ENCODE results near the gene SHC3. TPM values are rescaled to one million over a fixed set of nuclear protein-coding genes. Genes with fewer than 3 reads are reported as not detected.

The SHC3 gene
- total and polyA plus RNA-seq, 2 of the 4 experiments (the other 2 are of a cell fraction): 4.5 to 13.3 TPM

DNA sequence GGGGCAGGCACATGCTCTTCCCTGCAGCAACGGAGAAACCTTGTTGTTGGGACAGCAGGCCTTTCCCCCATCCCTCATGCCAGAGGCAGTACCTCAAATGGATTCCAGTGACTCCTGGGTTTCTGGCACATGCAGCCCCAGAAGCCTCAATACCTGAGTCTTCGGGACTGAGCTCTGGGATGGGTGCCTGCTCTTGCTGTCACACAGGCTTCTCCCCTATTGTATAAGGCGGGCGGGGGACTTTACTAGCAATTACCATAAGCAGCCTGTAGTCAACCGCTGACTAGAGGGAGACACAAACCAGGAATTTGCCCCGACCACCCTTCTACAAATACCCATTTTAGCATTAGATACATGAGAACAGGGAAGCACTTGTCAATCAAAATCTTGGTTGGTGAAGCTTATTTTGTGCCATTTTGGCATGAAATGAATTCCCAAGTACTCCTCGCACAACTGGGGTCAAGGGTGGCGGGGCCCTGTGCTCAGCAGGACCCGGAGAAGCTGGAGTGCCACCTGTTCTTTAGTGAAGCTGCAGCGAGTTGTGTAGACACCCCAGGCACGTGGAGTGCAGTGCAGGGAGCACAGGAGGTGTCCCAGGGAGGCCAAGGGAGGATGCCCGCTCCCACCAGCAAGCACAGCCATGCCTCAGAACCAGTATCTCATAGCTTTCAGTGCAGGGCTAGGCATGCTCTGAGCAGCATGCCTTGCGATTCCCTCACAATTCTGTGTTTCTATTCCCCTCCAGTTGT, 166.2 kb downstream of the SHC3 start:
- POLR2A ChIA-PET (ENCODE audit: unreplicated experiment): no interaction called here
- H3K4ac ChIP-seq (ENCODE audit: low read depth, low read length): no peak overlapping the region
- in situ Hi-C loops (cut with MboI; ENCODE audit: low sequenced_read_pairs): loop anchor here (25.0 kb wide), 2 partner anchors 1050 to 1325 kb away; partner anchors contain the start of gene CDK20
- H4K20me1 ChIP-seq (ENCODE audit: insufficient read depth, low read length): no peaks in the 10 kb centered on the region
- no peak overlapping the region for H3K56ac ChIP-seq (ENCODE audit: extremely low read depth, insufficient read depth, low read length)
- BruUV-seq (replicated peaks): no TSS peak
- dilution Hi-C loops (cut with HindIII; ENCODE audit: low sequenced_read_pairs, unreplicated experiment): no loop called here
- H3K23ac ChIP-seq (ENCODE audit: low read depth, low read length): no peak overlapping the region
- no peak overlapping the region for H2BK120ac ChIP-seq (ENCODE audit: low read depth, low read length)
- H2BK20ac ChIP-seq (ENCODE audit: low read depth, low read length): no peak overlapping the region
- H3K4me2 ChIP-seq (ENCODE audit: low read depth, low read length): no peak overlapping the region
- no peaks in the 10 kb centered on the region for H3K27me3 ChIP-seq (ENCODE audit: control insufficient read depth, insufficient read depth, low read length)
- no peak overlapping the region for H3K4me3 ChIP-seq (ENCODE audit: insufficient read depth, low read depth, low read length)
- intact Hi-C loops (cut with micrococcal nuclease): no loop called here
- CTCF ChIA-PET: no interaction called here
- H4K91ac ChIP-seq (ENCODE audit: insufficient read depth, low read depth, low read length): no peak overlapping the region
- no peak overlapping the region for H2AK5ac ChIP-seq (ENCODE audit: low read depth, low read length)
- H2AFZ ChIP-seq (replicated peaks; ENCODE audit: low read length, poor library complexity): no peak overlapping the region
- no peaks in the 10 kb centered on the region for H3K79me1 ChIP-seq (ENCODE audit: low read depth in 1 of 2, low read length in 2 of 2)
- no peak for ATAC-seq (ENCODE audit: low read depth)
- H2BK15ac ChIP-seq (ENCODE audit: low read depth, low read length): no peak overlapping the region
- no peak for DNase-seq
- TF ChIP-seq BHLHE40 (IDR thresholded peaks at IDR 0.05; ENCODE audit: low read depth, low read length) (no peak), POLR2A (IDR thresholded peaks at IDR 0.05; ENCODE audit: low read depth, low read length) (no peak), NFE2L2 (IDR thresholded peaks at IDR 0.05; ENCODE audit: low read depth, low read length) (no peak), CHD1 (IDR thresholded peaks at IDR 0.05; ENCODE audit: low read depth, low read length) (no peak)
- TF ChIP-seq, protein P1, sequence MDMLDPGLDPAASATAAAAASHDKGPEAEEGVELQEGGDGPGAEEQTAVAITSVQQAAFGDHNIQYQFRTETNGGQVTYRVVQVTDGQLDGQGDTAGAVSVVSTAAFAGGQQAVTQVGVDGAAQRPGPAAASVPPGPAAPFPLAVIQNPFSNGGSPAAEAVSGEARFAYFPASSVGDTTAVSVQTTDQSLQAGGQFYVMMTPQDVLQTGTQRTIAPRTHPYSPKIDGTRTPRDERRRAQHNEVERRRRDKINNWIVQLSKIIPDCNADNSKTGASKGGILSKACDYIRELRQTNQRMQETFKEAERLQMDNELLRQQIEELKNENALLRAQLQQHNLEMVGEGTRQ (IDR thresholded peaks at IDR 0.05; ENCODE audit: low read depth, low read length): no peak
- TF ChIP-seq, protein P2, sequence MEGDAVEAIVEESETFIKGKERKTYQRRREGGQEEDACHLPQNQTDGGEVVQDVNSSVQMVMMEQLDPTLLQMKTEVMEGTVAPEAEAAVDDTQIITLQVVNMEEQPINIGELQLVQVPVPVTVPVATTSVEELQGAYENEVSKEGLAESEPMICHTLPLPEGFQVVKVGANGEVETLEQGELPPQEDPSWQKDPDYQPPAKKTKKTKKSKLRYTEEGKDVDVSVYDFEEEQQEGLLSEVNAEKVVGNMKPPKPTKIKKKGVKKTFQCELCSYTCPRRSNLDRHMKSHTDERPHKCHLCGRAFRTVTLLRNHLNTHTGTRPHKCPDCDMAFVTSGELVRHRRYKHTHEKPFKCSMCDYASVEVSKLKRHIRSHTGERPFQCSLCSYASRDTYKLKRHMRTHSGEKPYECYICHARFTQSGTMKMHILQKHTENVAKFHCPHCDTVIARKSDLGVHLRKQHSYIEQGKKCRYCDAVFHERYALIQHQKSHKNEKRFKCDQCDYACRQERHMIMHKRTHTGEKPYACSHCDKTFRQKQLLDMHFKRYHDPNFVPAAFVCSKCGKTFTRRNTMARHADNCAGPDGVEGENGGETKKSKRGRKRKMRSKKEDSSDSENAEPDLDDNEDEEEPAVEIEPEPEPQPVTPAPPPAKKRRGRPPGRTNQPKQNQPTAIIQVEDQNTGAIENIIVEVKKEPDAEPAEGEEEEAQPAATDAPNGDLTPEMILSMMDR (conservative IDR thresholded peaks at IDR 0.05; ENCODE audit: low read depth, low read length): no peak
- no peak overlapping the region for H3K27ac ChIP-seq (ENCODE audit: insufficient read depth, low read length)
- H3K14ac ChIP-seq (replicated peaks; ENCODE audit: low read depth, low read length): no peak overlapping the region
- H3K18ac ChIP-seq (ENCODE audit: low read depth, low read length): no peak overlapping the region
- no peak overlapping the region for H3K9ac ChIP-seq (ENCODE audit: low read depth, low read length)
- no peak overlapping the region for H2AK9ac ChIP-seq (replicated peaks; ENCODE audit: low read depth, low read length, poor library complexity)
- no peaks in the 10 kb centered on the region for H3K4me1 ChIP-seq (ENCODE audit: control insufficient read depth, insufficient read depth, low read length)
- H3K36me3 ChIP-seq (ENCODE audit: control insufficient read depth, insufficient read depth, low read length): peaks cover 12% of the 10 kb centered on the region
- H3K9me3 ChIP-seq (ENCODE audit: control insufficient read depth, insufficient read depth, low read length): no peaks in the 10 kb centered on the region
- H4K5ac ChIP-seq (ENCODE audit: low read depth, low read length): no peak overlapping the region
- peaks cover 8% of the 10 kb centered on the region; the same call in 1 of the 2 replicates for H3K9me1 ChIP-seq (ENCODE audit: insufficient read depth, low read length)
- WGBS, 2 experiments (ENCODE audit: extremely low coverage in 2 of 2, insufficient read length in 1 of 2): 100% methylated on average over 4 of the region's 13 CpGs; no CpG with 5 or more reads in 1 of the 2 experiments
- no peak overlapping the region for H4K8ac ChIP-seq (ENCODE audit: low read depth in 2 of 2, low read length in 2 of 2)
- H2BK5ac ChIP-seq (ENCODE audit: low read depth, low read length, poor library complexity, severe bottlenecking): no peak overlapping the region
